LHCN-M2 (cell line): ENCODE data around the gene HIVEP1. TPM values are rescaled to one million over a fixed set of nuclear protein-coding genes. Genes with fewer than 3 reads are reported as not detected.
A peak's percentile ranks its signal among the peaks of the same experiment; 100 is the strongest.

Experiments used
- DNase-seq: peaks from one replicate; pipeline ENCODE4 v3.0.0-alpha.2; 2012; ENCODE audit warnings: low read depth
- polyA plus RNA-seq: library from polyadenylated mRNA; unstranded; fragments of >200 nt; gene quantifications from one replicate; pipeline ENCODE4 v1.2.1, GENCODE V29; 2012; ENCODE audit warnings: missing spikeins
- total RNA-seq: library from RNA; depleted of rRNA; stranded (reverse); fragments of >200 nt; gene quantifications from 2 replicates; pipeline ENCODE4 v1.2.3, GENCODE V29; 2014; rRNA removed

HIVEP1 gene
- total RNA-seq, result 8.2 and 9.2 TPM in 2 replicates
- 7.6 TPM for polyA plus RNA-seq

GRCh38 chr6:12012038-12012557, at the start of gene HIVEP1:
Gene HIVEP1, plus strand, starts transcription at chr6:12012312. Its CDS starts 3,317 bp downstream, at chr6:12015629.
- peak; percentile 12 for DNase-seq

DNA sequence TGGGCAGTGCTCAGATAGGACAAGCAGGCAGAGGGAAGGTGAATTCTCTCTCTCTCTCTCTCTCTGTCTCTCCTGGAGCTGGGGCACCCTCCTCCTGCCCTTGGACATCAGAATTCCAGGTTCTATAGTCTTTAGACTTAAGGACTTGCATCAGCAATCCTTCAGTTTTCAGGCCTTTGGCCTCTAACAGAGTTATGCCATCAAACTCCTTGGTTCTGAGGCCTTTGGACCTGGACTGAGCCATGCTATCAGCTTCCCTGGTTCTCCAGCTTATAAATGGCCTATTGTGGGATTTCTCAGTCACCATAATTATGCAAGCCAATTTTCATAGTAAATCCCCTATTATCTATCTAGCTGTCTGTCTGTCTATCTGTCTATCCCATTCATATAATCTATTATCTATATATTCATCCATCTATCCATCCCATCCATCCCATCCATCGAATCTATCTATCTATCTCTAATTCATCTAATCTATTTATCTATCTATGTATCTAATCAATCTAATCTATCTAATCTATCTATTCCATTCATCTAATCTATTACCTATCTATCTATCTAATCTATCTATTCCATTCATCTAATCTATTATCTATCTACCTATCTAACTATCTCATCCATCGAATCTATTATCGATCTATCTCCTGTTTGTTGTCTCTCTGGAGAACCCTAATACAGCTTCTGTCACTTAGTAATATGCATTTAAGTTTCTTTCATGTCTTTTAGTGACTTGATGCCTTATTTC, 48.2 kb upstream of the HIVEP1 start:
- no peak for DNase-seq

GRCh38 chr6:11964729-11965335, 47.3 kb upstream of the HIVEP1 start:
- peak; percentile 28 for DNase-seq

DNA sequence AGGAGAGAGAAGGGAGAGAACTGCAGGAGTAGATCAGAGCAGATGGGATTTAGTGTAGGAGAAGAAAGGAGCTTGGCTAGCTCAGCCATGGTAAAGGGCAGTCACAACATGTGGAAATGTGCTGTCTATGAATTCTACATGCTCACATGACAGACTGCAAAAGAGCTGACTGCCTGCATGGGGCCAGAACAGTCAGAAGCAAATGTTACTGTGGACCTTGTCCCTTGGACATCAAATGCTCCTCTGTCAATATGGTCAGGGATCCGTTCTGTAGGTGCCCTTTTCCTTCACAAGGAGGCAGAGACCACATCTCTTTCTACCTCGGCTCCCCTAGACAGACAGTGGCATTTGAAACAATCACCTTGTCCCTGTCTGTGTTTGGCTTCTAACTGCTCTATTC, 46.6 kb upstream of the HIVEP1 start:
- DNase-seq, result no peak

- no peak for DNase-seq
Observed at GRCh38 chr6:11968241-11968806, 43.8 kb upstream of the HIVEP1 start.

DNA sequence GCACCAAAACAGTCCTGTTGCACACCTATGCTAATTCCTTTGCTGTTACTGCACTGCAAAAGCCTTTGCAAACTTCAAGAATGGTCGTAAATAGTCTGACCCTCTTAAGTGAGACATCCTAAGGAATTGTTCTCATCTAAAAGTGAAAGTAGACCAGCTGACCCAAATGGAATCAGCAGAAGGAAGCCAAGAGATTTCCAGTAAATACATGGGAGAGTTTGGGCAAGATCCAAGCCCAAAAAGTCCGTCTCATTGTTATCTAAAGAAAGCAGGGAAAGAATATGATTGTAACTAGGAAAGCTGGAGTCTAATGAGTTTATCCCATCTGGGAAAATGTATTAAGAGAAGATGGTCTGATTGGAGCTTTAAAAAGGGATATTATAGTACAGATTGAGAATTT, 43.0 kb upstream of the HIVEP1 start:
- DNase-seq, result no peak

GRCh38 chr6:11970114-11970513, 42.0 kb upstream of the HIVEP1 start:
- DNase-seq, result no peak

GRCh38 chr6:11971154-11971553, 41.0 kb upstream of the HIVEP1 start:
- DNase-seq, result peak; percentile 86

DNA sequence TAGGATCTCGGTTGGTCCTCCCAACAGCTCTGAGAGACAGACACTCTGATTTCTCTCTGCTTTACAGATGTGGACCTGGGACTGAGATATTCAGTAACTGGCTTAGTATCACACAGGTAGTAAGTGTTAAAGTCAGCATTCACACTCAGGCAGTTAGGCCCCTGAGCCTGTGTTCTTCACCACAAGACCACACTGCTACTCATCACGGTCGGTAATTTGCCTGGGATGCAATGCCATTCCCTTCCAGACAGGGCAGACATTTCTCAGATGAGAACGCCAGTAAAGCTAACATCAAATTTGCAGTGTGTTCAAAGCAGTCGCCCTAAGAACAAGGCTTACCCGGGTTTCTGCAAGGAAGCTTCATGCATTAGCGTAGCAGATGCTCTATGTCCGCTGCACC, 39.8 kb upstream of the HIVEP1 start:
- DNase-seq, result no peak

DNA sequence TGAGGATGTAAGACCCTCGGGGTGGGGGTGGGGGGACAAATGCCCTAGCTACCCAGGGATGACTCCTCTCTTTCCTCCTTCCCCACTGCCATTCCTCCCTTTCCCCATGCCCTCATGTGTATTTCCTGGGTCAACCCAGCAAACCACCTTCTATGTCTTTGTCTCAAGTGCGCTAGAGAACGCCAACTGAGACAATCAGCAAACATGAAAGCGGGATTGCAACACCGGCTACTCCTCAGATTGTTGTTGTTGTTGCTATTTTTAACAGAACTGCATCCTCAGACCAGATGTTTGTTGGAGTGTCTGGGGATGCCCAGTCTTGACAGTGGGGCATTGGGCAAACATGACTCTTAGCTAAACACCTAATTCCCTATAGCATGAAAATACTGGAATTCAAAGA, 39.3 kb upstream of the HIVEP1 start:
- DNase-seq, result peak; percentile 36

DNA sequence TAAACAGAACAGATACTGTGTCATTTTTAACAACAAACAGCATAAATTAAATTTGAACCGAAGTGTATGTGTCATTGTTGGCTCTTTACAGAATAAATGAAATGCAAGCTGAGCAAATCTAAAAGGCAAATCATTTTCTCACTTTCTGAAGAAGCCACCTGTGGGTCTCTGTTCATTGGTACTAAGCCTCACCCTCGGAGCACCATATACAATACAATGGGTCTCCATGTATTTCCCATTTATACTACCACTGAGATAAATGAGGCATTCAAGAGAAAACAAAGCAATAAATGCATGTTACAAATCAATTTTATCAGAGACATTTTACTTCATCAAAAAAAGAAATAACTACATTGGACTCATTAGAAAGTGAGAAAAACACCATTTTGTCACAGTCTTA, 38.9 kb upstream of the HIVEP1 start:
- no peak for DNase-seq

DNA sequence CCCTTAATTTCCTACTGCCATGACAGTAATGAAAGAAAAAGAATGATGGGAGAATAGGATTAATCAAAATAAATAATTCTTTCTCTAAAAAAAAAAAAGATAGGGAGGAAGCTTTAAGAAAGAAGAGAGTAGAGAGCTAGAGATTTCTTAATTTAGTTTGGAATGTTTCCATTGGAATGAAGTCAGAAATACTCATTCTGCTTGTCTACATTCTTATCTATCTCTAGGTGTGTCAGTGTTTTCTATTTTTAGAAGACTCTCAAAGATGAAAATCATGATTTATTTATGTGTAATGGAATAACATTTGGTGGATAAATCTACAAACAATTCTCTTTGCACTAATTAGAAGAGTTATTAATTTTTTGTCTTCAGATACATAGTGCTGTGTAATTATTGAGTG, 38.0 kb upstream of the HIVEP1 start:
- DNase-seq, result peak; percentile 25

- DNase-seq, result peak; percentile 81
Observed at GRCh38 chr6:11975353-11975977, 36.6 kb upstream of the HIVEP1 start.

- DNase-seq, result no peak
Observed at GRCh38 chr6:11976489-11976888, 35.6 kb upstream of the HIVEP1 start.

DNA sequence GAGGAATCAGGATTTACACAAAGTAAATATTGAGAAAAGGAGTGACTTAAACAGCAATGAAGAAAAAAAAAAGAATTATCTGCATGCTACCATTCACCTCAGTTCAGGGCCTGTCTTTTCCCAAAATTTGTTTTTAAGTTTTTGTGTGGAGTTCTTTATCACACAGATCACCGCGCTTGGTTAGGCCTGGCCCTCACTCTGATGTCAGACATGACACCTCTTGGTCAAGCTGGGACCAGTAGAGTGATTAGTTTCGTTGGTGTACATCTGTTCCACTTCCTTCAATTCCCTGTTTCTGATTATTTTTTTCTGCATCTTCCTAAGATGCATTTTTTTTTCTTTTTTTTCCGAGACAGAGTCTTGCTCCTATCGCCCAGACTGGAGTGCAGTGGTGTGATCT, 34.9 kb upstream of the HIVEP1 start:
- no peak for DNase-seq

DNA sequence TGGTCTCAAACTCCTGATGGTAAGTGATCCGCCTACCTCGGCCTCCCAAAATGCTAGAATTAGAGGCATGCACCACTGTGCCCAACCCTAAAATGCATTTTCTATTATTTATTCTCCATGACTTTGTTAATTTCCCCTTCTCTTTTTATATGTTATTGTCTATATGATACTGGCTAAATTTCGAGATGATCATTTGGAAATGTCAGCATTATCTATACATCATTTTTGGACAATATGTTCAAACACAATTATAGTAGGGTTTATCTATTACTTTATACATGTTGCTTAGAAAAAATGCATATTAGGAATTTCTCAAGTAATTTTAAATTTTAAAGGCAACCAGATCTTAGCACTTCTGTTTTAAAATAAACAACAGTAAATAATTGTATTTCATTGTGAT, 34.4 kb upstream of the HIVEP1 start:
- no peak for DNase-seq

- no peak for DNase-seq
Observed at GRCh38 chr6:11978169-11978987, 33.7 kb upstream of the HIVEP1 start.

GRCh38 chr6:11979866-11980265, 32.2 kb upstream of the HIVEP1 start:
- DNase-seq, result no peak

DNA sequence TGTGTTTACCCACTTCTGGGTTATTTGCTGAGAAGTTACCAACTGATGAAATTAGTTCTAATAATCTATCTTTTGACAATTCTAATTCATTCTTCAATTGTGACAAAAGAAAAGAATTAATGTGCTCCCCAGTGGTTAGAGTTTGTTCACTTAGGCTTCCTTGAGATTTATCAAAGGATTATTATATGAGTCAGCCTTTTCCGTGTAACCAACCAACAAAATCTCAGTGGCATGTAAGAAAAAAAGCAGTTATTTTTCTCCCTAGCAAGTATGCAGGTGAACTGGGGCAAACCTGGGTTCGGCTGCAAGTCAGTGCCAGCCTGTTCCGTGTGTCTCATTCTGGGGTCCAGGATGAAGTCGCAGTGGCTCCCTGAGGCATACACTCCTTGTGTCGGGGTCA, 28.8 kb upstream of the HIVEP1 start:
- DNase-seq, result no peak

- DNase-seq, result no peak
Observed at GRCh38 chr6:11987386-11987785, 24.7 kb upstream of the HIVEP1 start.

DNA sequence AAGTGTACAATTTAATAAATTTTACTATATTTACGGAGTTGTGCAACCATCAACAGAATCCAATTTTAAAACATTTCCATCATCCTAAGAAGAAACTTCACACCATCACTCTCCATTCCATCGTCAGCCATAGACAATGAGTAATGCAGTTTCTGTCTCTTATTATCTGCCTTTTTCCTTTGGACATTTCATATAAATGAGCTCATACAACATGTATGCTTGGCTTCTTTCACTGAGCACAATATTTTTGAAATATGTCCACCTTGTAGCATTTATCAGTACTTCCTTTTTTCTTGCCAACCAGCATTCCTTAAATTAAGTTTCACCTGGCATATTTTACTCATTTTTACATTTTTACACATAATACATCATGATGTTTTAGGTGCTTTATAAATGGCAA, 22.7 kb upstream of the HIVEP1 start:
- DNase-seq, result no peak
